ENCODE measurements around the gene NRAP.

NRAP gene

DNA sequence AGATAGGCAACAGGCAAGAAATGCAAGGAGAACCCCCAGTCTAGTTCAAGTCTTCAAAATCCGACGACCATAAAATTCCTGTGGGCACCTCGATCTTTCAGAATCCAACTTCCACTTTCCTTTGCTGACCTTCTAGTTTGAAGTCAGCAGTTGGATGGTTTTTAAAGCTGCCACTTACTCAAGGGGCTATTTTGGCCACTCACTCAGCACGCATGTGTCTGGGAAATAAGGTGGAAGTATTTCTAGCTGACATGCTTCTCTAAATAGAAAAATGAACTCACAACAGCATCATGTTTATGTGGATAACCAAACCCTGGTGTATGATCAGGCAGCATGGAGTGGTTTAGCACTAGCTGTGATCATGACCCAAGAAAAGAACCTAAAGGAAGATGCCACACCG is at the start of gene NRAP:
Gene NRAP, minus strand, starts transcription at position 134 of the 400 bp plus-strand sequence. CDS start 159 bp downstream, outside the sequence.
- DNase-seq (ENCODE audit: low read depth, low spot score), result no peak

DNA sequence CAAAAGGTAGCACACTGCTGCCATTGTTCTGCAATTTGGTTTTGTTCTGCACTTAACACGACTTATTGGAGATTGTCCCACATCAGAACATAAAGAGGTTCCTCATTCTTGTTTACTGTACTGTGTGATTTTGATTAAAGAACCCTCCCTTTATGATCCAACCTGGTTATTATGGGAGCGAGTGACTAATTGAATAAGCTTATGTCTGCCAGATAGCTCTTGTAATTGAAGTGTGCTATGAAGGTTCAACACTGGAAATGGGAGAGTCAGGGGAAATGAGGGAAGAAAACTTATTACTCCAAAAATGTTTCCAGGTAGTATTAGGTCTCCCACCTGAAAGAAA is 49.8 kb upstream of the NRAP start:
- no peak for DNase-seq (ENCODE audit: low read depth, low spot score)

DNA sequence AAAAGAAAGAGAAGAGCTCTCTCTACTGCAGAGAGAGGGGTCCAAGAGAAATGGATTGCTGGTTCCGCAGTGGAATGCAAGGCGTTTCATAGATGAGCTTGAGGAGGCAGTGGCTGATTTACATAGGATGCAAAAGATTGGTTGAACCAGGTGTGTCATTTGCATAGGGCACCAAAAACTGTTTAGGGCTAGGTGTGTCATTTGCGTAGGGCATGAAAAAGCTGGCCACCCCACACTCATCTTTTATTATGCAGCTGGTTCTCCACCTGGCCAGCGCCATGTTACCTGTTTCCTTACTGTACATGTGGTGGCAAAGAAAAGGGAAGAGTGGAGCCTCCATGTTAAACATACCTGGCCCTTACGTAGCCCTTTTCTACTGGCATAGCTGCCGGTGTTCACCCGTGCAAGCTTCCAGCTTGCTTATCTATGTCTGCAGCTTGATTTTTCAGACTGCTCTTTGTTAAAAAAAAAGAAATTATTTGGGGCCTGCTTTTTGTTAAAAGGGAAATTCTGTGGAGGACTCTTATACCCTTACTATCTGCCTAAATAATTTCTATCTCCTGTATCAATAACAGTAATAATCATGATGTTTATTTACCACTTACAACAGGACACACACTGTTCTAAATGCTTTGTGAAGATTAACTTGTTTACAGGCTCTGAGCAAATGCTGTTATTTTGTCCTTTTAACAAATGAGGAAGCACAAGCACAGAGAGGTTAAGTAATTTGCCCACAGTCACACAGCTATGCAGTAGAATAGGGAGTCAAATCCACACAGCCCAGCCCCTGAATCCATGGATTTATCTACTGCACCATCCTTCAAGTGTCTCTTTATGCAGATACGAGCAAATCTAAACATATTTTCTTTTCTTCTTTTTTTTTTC is 49.2 kb upstream of the NRAP start:
- no peak for DNase-seq (ENCODE audit: low read depth, low spot score)

- DNase-seq (ENCODE audit: low read depth, low spot score), result no peak
These were observed 48.2 kb upstream of the NRAP start for GRCh38 chr10:113712024-113712423.

GRCh38 chr10:113711142-113711541 is 47.3 kb upstream of the NRAP start:
- no peak for DNase-seq (ENCODE audit: low read depth, low spot score)

DNA sequence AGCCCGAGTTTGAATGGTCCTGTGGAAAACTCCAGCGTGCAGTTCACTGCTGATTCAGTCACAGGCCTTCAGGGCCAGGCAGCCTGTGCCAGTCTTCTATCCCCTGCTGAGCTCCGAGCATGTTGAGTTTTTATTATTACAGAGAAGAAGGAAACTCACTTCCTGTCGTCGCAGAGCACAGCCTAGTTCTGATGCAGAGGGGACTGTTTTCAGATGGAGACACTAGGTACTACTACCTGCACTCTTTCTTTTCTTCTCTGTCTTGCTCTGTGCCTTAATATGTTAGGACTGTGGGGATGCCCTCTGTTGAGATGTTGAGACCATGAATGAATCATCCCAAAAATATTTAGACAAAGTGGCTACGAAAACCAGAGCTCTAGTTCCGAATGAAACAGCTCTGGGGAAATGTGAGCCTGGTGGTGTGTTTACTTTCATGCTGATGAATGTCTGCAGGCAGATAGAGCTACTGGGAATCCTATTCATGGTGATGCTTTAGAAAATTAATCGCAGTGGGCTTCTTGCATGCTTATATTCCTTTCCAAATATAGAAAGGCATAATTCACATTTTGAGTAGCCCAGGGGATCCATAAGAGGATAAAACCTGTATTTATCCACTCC is 45.5 kb upstream of the NRAP start:
- DNase-seq (ENCODE audit: low read depth, low spot score), result peak; percentile 80

- no peak for DNase-seq (ENCODE audit: low read depth, low spot score)
These were observed 44.8 kb upstream of the NRAP start for GRCh38 chr10:113708640-113709039.

DNA sequence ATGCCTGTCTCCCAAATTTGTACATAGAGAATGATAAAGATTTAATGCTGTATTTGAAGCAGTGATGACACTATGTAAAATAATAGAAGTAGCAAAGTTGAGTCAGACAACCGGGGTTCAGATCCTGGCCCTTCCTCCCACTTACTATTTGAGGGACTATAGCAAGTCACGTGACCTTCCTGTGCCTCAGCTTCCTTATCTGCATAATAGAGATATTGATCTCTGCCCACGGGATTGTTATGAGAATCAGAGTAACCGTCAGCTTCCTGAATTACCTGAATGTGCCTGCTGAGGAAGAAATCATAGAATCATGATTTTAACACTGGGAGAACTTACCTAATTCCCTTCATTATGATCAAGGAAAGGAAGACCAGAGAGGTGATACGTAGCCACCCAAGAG is 42.8 kb upstream of the NRAP start:
- DNase-seq (ENCODE audit: low read depth, low spot score), result no peak

GRCh38 chr10:113705344-113705652 is 41.5 kb upstream of the NRAP start:
- no peak for DNase-seq (ENCODE audit: low read depth, low spot score)

DNA sequence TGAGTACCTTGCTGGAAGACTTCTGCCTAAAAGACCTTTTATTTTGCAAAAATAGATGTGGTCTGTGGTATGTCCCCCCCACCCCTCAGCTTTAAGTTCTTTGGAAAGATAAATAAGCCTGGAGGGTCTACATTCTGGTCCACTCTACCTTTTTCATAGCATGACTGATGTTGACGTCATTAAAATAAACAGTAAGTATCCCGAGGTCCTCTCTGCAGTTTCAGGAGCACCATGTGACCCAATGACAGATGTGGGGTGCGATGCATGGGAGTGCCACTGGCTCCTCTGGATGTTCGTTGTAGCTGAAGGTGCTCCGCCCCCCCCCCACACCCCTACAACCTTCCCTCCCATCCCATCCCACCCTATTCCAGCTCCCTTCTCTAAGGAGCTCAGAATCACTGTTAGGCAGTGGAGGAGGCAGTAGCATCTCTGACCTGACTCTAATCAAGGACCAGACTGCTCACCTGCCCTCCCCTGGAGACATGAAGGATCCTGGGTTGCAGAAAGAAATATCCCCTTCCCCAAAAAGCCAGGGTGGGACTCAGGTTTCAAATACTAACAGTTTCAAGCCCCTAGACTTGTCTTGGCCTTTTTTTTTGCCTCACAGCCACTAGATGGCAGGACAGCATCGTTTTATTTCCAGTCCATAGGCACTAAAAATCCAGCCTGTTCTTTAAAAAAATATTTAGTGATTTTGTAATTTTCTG is 40.9 kb upstream of the NRAP start:
- DNase-seq (ENCODE audit: low read depth, low spot score), result peak; percentile 65

DNA sequence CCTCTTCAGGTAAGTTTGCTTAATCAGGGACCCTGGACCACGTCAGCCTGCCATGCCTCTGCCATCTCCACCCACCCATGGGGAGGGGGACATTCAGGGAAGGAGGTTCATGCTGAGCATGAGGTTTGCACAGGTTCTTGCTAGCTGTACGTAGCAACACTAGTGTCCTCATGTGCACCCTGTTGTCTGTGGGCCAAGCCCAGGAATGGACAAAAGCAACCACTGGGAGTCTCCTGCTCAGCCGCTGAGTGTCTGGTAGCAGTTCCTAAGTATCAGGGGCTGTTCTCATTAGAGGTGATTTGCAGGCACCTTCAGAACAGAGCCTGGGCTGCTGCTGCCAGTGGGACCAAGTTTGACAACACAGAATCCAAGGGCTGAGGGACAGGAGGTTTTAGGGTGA is 33.8 kb upstream of the NRAP start:
- DNase-seq (ENCODE audit: low read depth, low spot score), result no peak

DNA sequence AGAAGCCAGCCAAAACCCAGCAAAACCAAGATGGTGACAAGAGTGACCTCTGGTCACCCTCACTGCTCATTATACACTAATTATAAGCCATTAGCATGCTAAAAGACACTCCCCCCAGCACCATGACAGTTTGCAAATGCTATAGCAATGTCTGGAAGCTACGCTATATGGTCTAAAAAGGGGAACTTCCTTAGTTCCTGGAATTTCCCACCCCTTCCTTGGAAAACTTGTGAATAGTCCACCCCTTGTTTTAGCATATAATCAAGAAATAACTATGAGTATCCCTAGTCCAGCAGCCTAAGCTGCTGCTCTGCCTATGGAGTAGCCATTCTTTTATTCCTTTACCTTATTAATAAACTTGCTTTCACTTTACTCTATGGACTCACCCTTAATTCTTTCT is 31.9 kb upstream of the NRAP start:
- no peak for DNase-seq (ENCODE audit: low read depth, low spot score)

DNA sequence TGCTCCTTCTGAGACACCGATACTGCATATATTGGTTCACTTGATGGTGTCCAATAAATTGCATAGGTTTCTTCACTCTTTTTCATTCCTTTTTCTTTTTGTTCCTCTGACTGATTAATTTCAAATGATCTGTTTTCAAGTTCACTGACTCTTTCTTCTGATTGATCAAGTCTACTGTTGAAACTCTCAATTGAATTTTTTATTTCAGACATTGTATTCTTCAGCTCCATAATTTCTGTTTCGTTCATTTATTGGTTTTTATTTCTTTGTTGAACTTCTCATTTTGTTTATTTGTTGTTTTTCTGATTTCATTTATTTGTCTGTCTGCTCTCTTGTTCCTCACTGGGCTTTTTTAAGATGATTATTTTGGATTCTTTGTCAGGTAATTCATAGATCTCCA is 29.5 kb upstream of the NRAP start:
- DNase-seq (ENCODE audit: low read depth, low spot score), result no peak

DNA sequence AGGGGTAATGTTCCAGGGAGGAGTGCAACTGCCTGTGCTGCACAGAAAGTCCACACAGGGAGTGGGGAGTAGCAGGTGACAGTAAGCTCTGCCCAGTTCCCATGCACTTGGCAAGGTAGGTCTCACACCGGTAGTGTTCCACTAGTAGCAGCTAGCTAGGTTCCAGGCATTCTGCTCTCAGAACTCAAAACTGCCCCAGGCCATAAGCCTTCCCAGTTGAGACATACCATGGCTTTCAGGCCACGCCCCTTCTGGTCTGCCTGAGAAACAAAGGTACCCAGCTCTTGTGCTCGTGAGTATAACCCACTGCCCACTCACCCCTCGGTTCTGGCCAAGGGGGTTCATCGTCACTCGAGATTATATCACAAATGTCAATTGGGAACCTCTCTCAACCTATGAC is 28.4 kb upstream of the NRAP start:
- no peak for DNase-seq (ENCODE audit: low read depth, low spot score)

- DNase-seq (ENCODE audit: low read depth, low spot score), result no peak
These were observed 27.5 kb upstream of the NRAP start for GRCh38 chr10:113691381-113691780.

GRCh38 chr10:113690749-113691148 is 26.9 kb upstream of the NRAP start:
- DNase-seq (ENCODE audit: low read depth, low spot score), result no peak

DNA sequence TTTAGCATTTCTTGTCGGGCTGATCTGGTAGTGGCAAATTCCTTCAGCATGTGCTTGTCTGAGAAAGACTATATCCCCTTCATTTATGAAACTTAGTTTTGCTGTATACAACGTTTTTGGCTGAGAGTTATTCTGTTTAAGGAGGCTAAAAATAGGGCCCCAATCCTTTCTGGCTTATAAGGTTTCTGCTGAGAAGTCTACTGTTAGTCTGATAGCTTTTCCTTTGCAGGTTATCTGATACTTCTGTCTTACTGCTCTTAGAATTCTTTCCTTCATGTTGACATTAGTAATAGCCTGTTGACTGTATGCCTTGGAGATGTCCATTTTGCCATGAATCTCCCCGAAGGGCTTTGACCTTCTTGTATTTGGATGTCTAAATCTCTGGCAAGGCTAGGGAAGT is 25.7 kb upstream of the NRAP start:
- DNase-seq (ENCODE audit: low read depth, low spot score), result no peak

DNA sequence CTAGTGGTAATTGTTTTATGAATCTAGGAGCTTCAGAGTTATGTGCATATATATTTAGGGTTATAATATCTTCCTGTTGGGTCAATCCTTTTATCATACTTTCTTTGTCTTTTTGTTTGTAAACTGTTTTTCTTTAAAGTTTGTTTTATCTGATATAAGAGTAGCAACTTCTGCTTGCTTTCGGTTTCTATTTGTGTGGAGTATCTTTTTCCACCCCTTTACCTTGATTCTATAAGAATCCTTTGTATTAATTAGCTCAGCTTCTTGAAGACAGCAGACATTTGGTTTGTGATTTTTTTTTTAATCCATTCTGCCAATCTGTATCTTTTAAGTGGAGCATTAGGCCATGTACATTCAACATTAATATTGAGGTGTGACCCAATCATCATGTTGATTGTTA is 25.2 kb upstream of the NRAP start:
- DNase-seq (ENCODE audit: low read depth, low spot score), result no peak

- no peak for DNase-seq (ENCODE audit: low read depth, low spot score)
These were observed 23.2 kb upstream of the NRAP start for GRCh38 chr10:113687037-113687436.

- DNase-seq (ENCODE audit: low read depth, low spot score), result no peak
These were observed 22.2 kb upstream of the NRAP start for GRCh38 chr10:113686028-113686427.

DNA sequence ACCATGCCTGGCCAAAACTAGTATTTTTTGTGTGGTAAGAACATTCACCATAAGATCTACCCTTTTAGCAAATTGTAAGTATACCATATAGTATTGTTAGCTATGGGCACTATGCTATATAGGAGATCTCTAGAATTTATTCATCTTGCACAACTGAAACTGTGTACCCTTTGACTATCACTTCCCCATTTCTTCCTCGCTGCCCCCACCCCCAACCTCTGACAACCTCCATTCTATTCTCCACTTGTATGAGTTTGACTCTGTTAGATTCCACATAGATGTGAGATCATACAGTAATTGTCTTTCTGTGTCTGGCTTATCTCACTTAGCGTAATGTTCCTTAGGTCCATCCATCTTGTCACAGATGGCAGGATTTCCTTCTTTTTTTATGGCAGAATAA is 19.5 kb upstream of the NRAP start:
- DNase-seq (ENCODE audit: low read depth, low spot score), result no peak

DNA sequence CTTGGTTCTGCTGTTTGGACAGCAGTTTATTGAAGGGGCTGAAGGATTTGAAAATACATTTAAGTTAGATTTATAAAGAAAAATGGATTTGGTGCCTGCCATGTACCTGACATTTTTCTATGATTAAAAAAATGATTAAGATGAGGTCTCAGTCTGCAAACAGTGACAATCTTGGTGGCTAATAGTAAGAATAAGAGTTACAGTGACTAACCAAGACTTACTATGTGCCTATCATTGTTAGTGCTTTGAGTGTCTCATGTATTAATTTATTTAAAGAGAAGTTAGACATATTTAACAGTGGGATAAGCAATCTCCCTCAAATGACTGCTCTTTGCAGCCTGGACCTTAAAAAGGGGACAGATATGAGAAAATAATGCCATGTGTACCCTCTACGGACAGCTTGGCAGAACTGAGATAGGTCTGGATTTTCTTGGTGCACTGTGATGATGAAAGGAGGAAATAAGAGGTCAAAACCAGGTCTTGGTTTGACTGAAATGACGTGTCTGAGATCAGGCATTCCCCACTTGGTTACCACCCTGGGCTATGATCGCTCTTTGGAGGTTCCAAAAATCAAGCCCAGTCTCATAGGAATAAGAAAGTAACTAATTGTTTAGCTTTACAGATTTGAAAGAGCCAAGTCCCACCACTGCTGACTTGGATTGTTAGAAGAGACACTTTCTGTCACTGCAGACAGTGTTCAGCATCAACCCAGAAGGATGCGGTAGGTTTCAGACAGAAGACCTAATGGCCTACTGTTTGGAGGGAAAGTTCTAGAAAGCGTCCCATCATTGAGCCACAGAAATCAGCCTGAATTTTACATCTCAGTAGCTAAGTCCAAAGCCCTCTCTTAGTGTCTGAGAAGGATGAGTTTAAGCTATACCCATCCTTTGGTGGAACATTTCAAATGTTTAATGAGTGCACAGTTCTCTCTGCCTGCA is 18.0 kb upstream of the NRAP start:
- no peak for DNase-seq (ENCODE audit: low read depth, low spot score)
